MCF 10A (cell line): Measurements from ENCODE around the gene IER3. TPM values are rescaled to one million over a fixed set of nuclear protein-coding genes. Genes with fewer than 3 reads are reported as not detected.

Experiments used
- BruUV-seq: library from RNA; stranded (reverse); fragments of 400-500 nt; replicated peaks from 2 replicates; lab custom pipeline; 2021; lab: Mats Ljungman, UMichigan
- CTCF ChIA-PET: fragments of 300-600 bp; sonication (Branson Sonifier 250); formaldehyde crosslinking; extraction: SDS; loops from one replicate; lab custom pipeline; 2021; ENCODE audit warnings: antibody characterized with exemption, inconsistent platforms; lab: Yijun Ruan, JAX
- POLR2A ChIA-PET: fragments of 300-600, 350-650 bp; sonication (Branson Sonifier 250); formaldehyde crosslinking; extraction: SDS; loops from one replicate; lab custom pipeline; 2020; ENCODE audit warnings: antibody characterized with exemption, inconsistent platforms; lab: Yijun Ruan, JAX
- DNase-seq: peaks from one replicate; pipeline ENCODE4 v3.0.0-alpha.2; 2018; ENCODE audit not compliant: unreplicated experiment
- H3K27ac Mint-ChIP-seq: one replicate; pipeline ENCODE4 v1.8.0; 2022; ENCODE audit warnings: mild to moderate bottlenecking, low read depth, mixed read lengths; ENCODE audit not compliant: unreplicated experiment
- H3K27me3 Mint-ChIP-seq: one replicate; pipeline ENCODE4 v1.8.0; 2022; ENCODE audit warnings: mixed read lengths; ENCODE audit not compliant: insufficient read depth, unreplicated experiment
- H3K36me3 Mint-ChIP-seq: one replicate; pipeline ENCODE4 v1.8.0; 2022; ENCODE audit warnings: mild to moderate bottlenecking, moderate library complexity, mixed read lengths; ENCODE audit not compliant: insufficient read depth, unreplicated experiment
- H3K4me1 Mint-ChIP-seq: one replicate; pipeline ENCODE4 v1.8.0; 2022; ENCODE audit warnings: mixed read lengths; ENCODE audit not compliant: insufficient read depth, unreplicated experiment
- H3K4me3 Mint-ChIP-seq: one replicate; pipeline ENCODE4 v1.8.0; 2022; ENCODE audit warnings: mild to moderate bottlenecking, moderate library complexity, mixed read lengths; ENCODE audit not compliant: unreplicated experiment
- H3K9me3 Mint-ChIP-seq: one replicate; pipeline ENCODE4 v1.8.0; 2022; ENCODE audit warnings: mixed read lengths; ENCODE audit not compliant: unreplicated experiment
- intact Hi-C: fragments of 100-400 bp; cut with micrococcal nuclease; formaldehyde crosslinking; loops from 2 replicates; pipeline ENCODE4 v1.14.1; 2022
- total RNA-seq: library from RNA; stranded (reverse); gene quantifications from 2 replicates; pipeline ENCODE4 v1.2.3, GENCODE V29; 2022
- TF ChIP-seq, protein P1 (sequence below): fragments of 200-600 bp; IDR thresholded peaks from one replicate; pipeline ENCODE4 v1.8.0; 2022; ENCODE audit warnings: antibody characterized with exemption, mild to moderate bottlenecking; ENCODE audit not compliant: unreplicated experiment

IER3 gene
- total RNA-seq, 1 experiment from 2014 or later = 192 TPM

DNA sequence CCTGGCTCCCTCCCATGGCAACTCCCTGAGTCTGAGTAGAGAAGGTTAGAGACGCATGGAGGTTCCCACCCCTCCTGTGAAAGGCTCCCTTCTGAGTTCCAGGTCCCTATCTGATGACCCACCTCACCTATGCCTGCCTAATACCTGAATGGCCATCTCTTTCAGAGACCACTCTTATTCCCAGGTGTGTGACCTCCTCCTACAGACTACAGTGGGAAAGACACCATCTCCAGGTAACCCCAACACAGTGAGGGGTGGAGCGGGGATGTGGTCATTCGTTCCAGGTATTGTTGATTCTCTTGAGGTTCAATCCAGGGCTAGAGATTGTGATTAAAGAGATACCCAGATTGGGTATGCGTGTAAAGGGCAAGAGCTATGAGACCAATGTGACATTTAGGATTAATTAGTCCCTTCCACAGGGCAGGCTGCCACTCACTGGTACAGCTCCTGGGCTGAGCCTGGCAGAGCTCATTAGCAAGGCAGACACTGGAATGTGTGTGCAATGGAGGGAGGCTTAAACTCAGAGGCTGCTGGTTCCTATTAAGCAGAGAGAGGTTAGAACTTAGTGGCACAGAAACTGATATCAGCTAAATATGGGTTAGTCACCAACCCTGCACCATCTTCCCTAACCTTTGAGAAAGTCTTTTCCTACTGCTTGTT lies 46.5 kb upstream of the IER3 start:
- Mint-ChIP-seq H3K27me3 (no peaks in the 10 kb centered on the region), H3K4me3 (no peak overlapping the region), H3K9me3 (no peaks in the 10 kb centered on the region), H3K4me1 (peaks cover 6% of the 10 kb centered on the region), H3K36me3 (no peaks in the 10 kb centered on the region), H3K27ac (no peak overlapping the region)
- ChIA-PET POLR2A (interaction anchor here (1.5 kb wide), 1 partner anchor 9 kb away, joined by 4 read pairs; no protein-coding TSS in a partner anchor), CTCF (interaction anchor here (0.6 to 1.1 kb wide), 6 partner anchors 19 to 342 kb away, joined by 3 to 4 read pairs (median 3); no protein-coding TSS in a partner anchor)
- no TSS peak for BruUV-seq
- intact Hi-C loops = no loop called here
- DNase-seq = no peak
- TF ChIP-seq, protein P1, sequence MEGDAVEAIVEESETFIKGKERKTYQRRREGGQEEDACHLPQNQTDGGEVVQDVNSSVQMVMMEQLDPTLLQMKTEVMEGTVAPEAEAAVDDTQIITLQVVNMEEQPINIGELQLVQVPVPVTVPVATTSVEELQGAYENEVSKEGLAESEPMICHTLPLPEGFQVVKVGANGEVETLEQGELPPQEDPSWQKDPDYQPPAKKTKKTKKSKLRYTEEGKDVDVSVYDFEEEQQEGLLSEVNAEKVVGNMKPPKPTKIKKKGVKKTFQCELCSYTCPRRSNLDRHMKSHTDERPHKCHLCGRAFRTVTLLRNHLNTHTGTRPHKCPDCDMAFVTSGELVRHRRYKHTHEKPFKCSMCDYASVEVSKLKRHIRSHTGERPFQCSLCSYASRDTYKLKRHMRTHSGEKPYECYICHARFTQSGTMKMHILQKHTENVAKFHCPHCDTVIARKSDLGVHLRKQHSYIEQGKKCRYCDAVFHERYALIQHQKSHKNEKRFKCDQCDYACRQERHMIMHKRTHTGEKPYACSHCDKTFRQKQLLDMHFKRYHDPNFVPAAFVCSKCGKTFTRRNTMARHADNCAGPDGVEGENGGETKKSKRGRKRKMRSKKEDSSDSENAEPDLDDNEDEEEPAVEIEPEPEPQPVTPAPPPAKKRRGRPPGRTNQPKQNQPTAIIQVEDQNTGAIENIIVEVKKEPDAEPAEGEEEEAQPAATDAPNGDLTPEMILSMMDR = no peak

DNA sequence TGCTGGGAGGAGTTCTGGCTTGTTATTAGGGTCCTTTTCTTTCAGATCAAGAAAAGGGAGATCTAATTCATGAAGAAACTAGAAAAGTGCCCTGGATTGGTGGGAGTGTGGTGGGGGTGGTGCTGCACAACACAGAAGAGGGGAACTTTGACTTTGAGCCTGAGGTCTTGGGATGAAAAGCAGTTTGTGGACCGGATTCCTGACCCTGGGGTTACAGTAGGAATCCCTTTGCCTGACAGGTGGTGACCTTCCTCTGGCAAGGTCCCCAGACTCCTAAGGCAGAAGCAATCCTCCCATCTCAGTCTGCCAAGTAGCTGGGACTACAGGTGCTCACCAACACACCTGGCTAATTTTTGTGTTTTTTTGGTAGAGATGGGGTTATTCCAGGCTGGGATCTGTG lies 45.3 kb upstream of the IER3 start:
- H3K36me3 Mint-ChIP-seq = no peaks in the 10 kb centered on the region
- ChIA-PET CTCF (interaction anchor here (0.6 to 1.0 kb wide), 2 partner anchors 49 to 126 kb away, joined by 3 read pairs; no protein-coding TSS in a partner anchor), POLR2A (interaction anchor here (0.8 to 1.5 kb wide), 3 partner anchors 8 to 19 kb away, joined by 4 read pairs; no protein-coding TSS in a partner anchor)
- H3K27ac Mint-ChIP-seq = no peak overlapping the region
- H3K4me3 Mint-ChIP-seq = no peak overlapping the region
- intact Hi-C loops = no loop called here
- peaks cover 11% of the 10 kb centered on the region for H3K4me1 Mint-ChIP-seq
- DNase-seq = no peak
- H3K27me3 Mint-ChIP-seq = no peaks in the 10 kb centered on the region
- TF ChIP-seq, protein P1 = no peak
- no TSS peak for BruUV-seq
- no peaks in the 10 kb centered on the region for H3K9me3 Mint-ChIP-seq

DNA sequence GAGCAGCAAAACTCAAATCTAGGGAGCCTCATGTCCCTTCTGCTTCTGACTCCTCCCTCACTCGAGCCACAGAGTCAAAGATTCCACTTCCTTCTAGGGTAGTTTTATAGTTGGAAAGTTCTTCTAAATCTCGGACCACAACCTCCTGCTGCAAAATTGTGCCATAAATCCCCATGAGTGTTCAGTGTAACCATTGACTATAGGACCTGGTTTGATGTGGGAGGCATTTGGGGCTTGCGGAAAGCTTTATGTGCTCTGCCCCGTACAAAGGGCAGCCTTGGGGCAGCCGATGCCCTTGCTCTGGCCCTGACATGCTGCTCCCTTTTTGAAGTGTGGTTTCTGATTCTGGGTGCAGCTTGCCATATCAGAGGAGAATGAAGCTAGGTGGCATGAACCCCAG lies 43.6 kb upstream of the IER3 start:
- peak; percentile 78 for DNase-seq
- H3K36me3 Mint-ChIP-seq = no peaks in the 10 kb centered on the region
- no TSS peak for BruUV-seq
- TF ChIP-seq, protein P1 = no peak
- intact Hi-C loops = no loop called here
- no peaks in the 10 kb centered on the region for H3K27me3 Mint-ChIP-seq
- no peak overlapping the region for H3K4me3 Mint-ChIP-seq
- POLR2A ChIA-PET = interaction anchor here (0.7 to 0.9 kb wide), 2 partner anchors 13 to 45 kb away, joined by 3 read pairs; no protein-coding TSS in a partner anchor
- CTCF ChIA-PET = interaction anchor here (1.0 kb wide), 1 partner anchor 32 kb away, joined by 5 read pairs; no protein-coding TSS in a partner anchor
- no peaks in the 10 kb centered on the region for H3K9me3 Mint-ChIP-seq
- no peak overlapping the region for H3K27ac Mint-ChIP-seq
- peaks cover 12% of the 10 kb centered on the region for H3K4me1 Mint-ChIP-seq

DNA sequence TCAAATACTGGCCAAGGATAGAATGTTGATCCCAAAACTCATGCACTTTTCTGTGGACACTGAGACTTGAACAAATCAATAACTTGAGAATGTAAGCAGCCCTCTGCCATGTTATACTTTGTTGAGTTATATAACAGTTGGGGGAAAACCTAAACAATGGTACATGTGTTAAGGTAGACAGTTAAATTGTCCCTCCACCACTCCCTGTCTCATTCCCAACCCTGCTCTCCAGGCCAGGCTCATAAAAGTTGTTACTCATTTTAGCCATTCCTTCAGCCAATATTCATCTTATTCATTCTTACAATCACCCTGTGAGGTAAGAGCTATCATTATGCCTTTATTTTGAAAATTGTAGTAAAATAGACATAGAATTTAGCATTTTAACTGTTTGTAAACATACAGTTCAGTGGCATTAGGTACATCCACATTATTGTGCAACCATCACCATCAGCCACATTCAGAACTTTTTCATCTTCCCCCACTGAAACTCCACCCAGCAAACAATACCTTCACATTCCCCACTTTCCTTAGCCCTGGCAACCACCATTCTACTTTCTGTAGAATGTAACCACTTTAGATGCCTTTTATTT lies 38.2 kb upstream of the IER3 start:
- H3K9me3 Mint-ChIP-seq = no peaks in the 10 kb centered on the region
- peak overlapping the region; percentile 91 for H3K27ac Mint-ChIP-seq
- TF ChIP-seq, protein P1 = no peak
- DNase-seq = peak; percentile 77
- BruUV-seq = TSS peak; percentile 90
- no peaks in the 10 kb centered on the region for H3K27me3 Mint-ChIP-seq
- ChIA-PET CTCF (interaction anchor here (0.7 to 4.0 kb wide), 9 partner anchors 13 to 287 kb away, joined by 3 to 37 read pairs (median 4); no protein-coding TSS in a partner anchor), POLR2A (interaction anchor here (0.6 to 5.8 kb wide), 25 partner anchors 8 to 328 kb away, joined by 3 to 90 read pairs (median 5); partner anchors contain the start of genes DDR1, FLOT1, IER3 and VARS2)
- H3K4me3 Mint-ChIP-seq = peak overlapping the region; percentile 42
- intact Hi-C loops = loop anchor here (1.0 kb wide), 1 partner anchor 38 kb away; the partner anchor contains the start of gene IER3
- peaks cover 53% of the 10 kb centered on the region for H3K4me1 Mint-ChIP-seq
- no peaks in the 10 kb centered on the region for H3K36me3 Mint-ChIP-seq
